GM18505 (cell line): ENCODE measurements around the gene FBXW5.

Experiments
- ATAC-seq: cut with Tn5 transposase; IDR thresholded peaks from one replicate; pipeline ENCODE4 v1.9.1; 2021; ENCODE audit not compliant: unreplicated experiment
- POLR2A ChIP-seq: IDR thresholded peaks from 4 replicates; pipeline ENCODE4 v1.6.1; 2011; ENCODE audit warnings: borderline replicate concordance; ENCODE audit not compliant: insufficient read depth, insufficient read length; ENCODE audit errors: extremely low read depth

Gene FBXW5

GRCh38 chr9:136981588-136982231 is 37.2 kb upstream of the FBXW5 start:
- no peak for ATAC-seq
- TF ChIP-seq POLR2A: no peak

- no peak for ATAC-seq
- no peak for TF ChIP-seq POLR2A
Observed at GRCh38 chr9:136980669-136981478, 36.3 kb upstream of the FBXW5 start.

- TF ChIP-seq POLR2A: no peak
- ATAC-seq: no peak
Observed at GRCh38 chr9:136979769-136980587, 35.4 kb upstream of the FBXW5 start.

GRCh38 chr9:136978865-136979544 is 34.5 kb upstream of the FBXW5 start:
- no peak for TF ChIP-seq POLR2A
- ATAC-seq: no peak

GRCh38 chr9:136978073-136978864 is 33.7 kb upstream of the FBXW5 start:
- ATAC-seq: no peak
- no peak for TF ChIP-seq POLR2A

- no peak for ATAC-seq
- TF ChIP-seq POLR2A: no peak
Observed at GRCh38 chr9:136977649-136978072, 33.1 kb upstream of the FBXW5 start.

GRCh38 chr9:136977223-136977622 is 32.7 kb upstream of the FBXW5 start, which contains the start of gene PTGDS:
PTGDS (plus strand) TSS chr9:136977504; CDS start chr9:136977579, 75 bp downstream.
- no peak for ATAC-seq
- no peak for TF ChIP-seq POLR2A

- no peak for TF ChIP-seq POLR2A
- ATAC-seq: no peak
Observed at GRCh38 chr9:136975644-136976043, 31.1 kb upstream of the FBXW5 start.

GRCh38 chr9:136974817-136975535 is 30.4 kb upstream of the FBXW5 start:
- no peak for TF ChIP-seq POLR2A
- no peak for ATAC-seq

- no peak for TF ChIP-seq POLR2A
- ATAC-seq: no peak
Observed at GRCh38 chr9:136973618-136974617, 29.4 kb upstream of the FBXW5 start.
